Kidney epithelial cell (primary cell): ENCODE measurements around the gene GUCY1A2. TPM values are rescaled to one million over a fixed set of nuclear protein-coding genes. Genes with fewer than 3 reads are reported as not detected.
"Not testable (repeated sequence)": the region's sequence is repeated elsewhere in the genome, so short reads cannot be mapped to it uniquely, and the experiment has no call there.

Experiments used
- DNase-seq: peaks from one replicate; pipeline ENCODE4 v3.0.0-alpha.2; 2010; ENCODE audit warnings: low read depth
- H3K27me3 ChIP-seq: 2 replicates; pipeline ENCODE4 v1.6.0; 2011; ENCODE audit warnings: low read length; ENCODE audit not compliant: control insufficient read depth, insufficient read depth
- H3K36me3 ChIP-seq: 2 replicates; pipeline ENCODE4 v1.5.1; 2011; ENCODE audit warnings: low read length; ENCODE audit not compliant: control insufficient read depth, insufficient read depth
- H3K4me3 ChIP-seq: 2 replicates; pipeline ENCODE4 v1.5.1; 2011; ENCODE audit warnings: low read depth, mild to moderate bottlenecking, control low read depth, low read length
- CTCF ChIP-seq: IDR thresholded peaks from 2 replicates; pipeline ENCODE4 v1.5.1; 2011; ENCODE audit warnings: mild to moderate bottlenecking, moderate library complexity, low read length, control low read depth, inconsistent platforms; ENCODE audit not compliant: insufficient read depth, poor library complexity, severe bottlenecking
- total RNA-seq: library from RNA; depleted of rRNA; stranded (reverse); fragments of >200 nt; gene quantifications from 2 replicates; pipeline ENCODE4 v1.2.3, GENCODE V29; 2015

GUCY1A2 gene
- total RNA-seq, 1 donor from 2014 or later: 2.0 TPM

GRCh38 chr11:106787454-106787853 is 230.8 kb downstream of the GUCY1A2 start:
- DNase-seq: no peak
- Histone ChIP-seq H3K36me3 (no peaks in the 10 kb centered on the region), H3K27me3 (no peaks in the 10 kb centered on the region), H3K4me3 (no peak overlapping the region)
- no peak for TF ChIP-seq CTCF

GRCh38 chr11:106785913-106786650 is 232.2 kb downstream of the GUCY1A2 start:
- Histone ChIP-seq H3K27me3 (no peaks in the 10 kb centered on the region), H3K36me3 (no peaks in the 10 kb centered on the region), H3K4me3 (no peak overlapping the region)
- TF ChIP-seq CTCF: no peak
- DNase-seq: no peak

- H3K36me3 ChIP-seq, H3K27me3 ChIP-seq, H3K4me3 ChIP-seq, DNase-seq: not testable (repeated sequence)
Observed at GRCh38 chr11:106777302-106777701, 241.0 kb downstream of the GUCY1A2 start.

- no peak for DNase-seq
- H3K36me3 ChIP-seq: no peaks in the 10 kb centered on the region
- no peak overlapping the region for H3K4me3 ChIP-seq
- H3K27me3 ChIP-seq: no peaks in the 10 kb centered on the region
- TF ChIP-seq CTCF: no peak
Observed at GRCh38 chr11:106770489-106771085, 247.7 kb downstream of the GUCY1A2 start.

GRCh38 chr11:106765469-106766258 is 252.6 kb downstream of the GUCY1A2 start:
- Histone ChIP-seq H3K36me3 (no peaks in the 10 kb centered on the region), H3K4me3 (no peak overlapping the region), H3K27me3 (no peaks in the 10 kb centered on the region)
- DNase-seq: no peak
- TF ChIP-seq CTCF: no peak

- Histone ChIP-seq H3K36me3 (no peaks in the 10 kb centered on the region), H3K4me3 (no peak overlapping the region), H3K27me3 (no peaks in the 10 kb centered on the region)
- no peak for DNase-seq
- no peak for TF ChIP-seq CTCF
Observed at GRCh38 chr11:106763501-106763900, 254.8 kb downstream of the GUCY1A2 start.
